Activated CD8-positive, alpha-beta memory T cell treated with anti-CD3 and anti-CD28 coated beads for 24 hours (primary cell): ENCODE measurements around the gene ARHGAP23.
A peak's percentile ranks its signal among the peaks of the same experiment; 100 is the strongest.

Source experiments
- DNase-seq: peaks from one replicate; pipeline ENCODE4 v3.0.0-alpha.2; 2020

The ARHGAP23 gene

GRCh38 chr17:38556239-38556638, 128.0 kb downstream of the ARHGAP23 start:
- no peak for DNase-seq

GRCh38 chr17:38557396-38557795, 129.1 kb downstream of the ARHGAP23 start:
- DNase-seq = no peak

- DNase-seq = peak; percentile 95
These were observed 129.8 kb downstream of the ARHGAP23 start for GRCh38 chr17:38557836-38558727.

- no peak for DNase-seq
These were observed 130.4 kb downstream of the ARHGAP23 start for GRCh38 chr17:38558728-38559050.

- DNase-seq = peak; percentile 94
These were observed 131.0 kb downstream of the ARHGAP23 start for GRCh38 chr17:38559051-38559879.

GRCh38 chr17:38559880-38560230, 131.6 kb downstream of the ARHGAP23 start:
- DNase-seq = no peak

GRCh38 chr17:38560503-38561318, 132.4 kb downstream of the ARHGAP23 start:
- DNase-seq = no peak

- no peak for DNase-seq
These were observed 133.4 kb downstream of the ARHGAP23 start for GRCh38 chr17:38561416-38562214.
